HEK293 (cell line): ENCODE measurements around the gene PRKG1.

Experiments
- CTCF ChIA-PET: fragments of 350-600 bp; formaldehyde crosslinking; extraction: SDS; loops from one replicate; lab custom pipeline; 2021; ENCODE audit warnings: antibody characterized with exemption; lab: Yijun Ruan, JAX
- POLR2A ChIA-PET: fragments of 300-600 bp; formaldehyde crosslinking; extraction: SDS; loops from one replicate; lab custom pipeline; 2020; ENCODE audit warnings: antibody characterized with exemption, inconsistent platforms; lab: Yijun Ruan, JAX
- H3K27ac ChIP-seq: fragments of 200-500 bp; sonication (Bioruptor generic); 2 replicates; pipeline ENCODE4 v1.5.1; 2014; ENCODE audit warnings: low read depth, low read length, control low read depth, inconsistent platforms; ENCODE audit errors: extremely low read depth
- H3K36me3 ChIP-seq, 2 experiments: fragments of 200-500 bp in 1 of 2; sonication (Bioruptor generic) in 1 of 2; 1 replicate in 1 of 2; 2 replicates in 1 of 2; pipeline ENCODE4 v1.5.1; 2014 to 2017; ENCODE audit warnings: inconsistent platforms in 2 of 2, low read length in 2 of 2; ENCODE audit not compliant: control insufficient read depth in 2 of 2, insufficient read depth in 1 of 2
- H3K4me1 ChIP-seq: fragments of 200-500 bp; sonication (Bioruptor generic); 2 replicates; pipeline ENCODE4 v1.5.1; 2014; ENCODE audit warnings: mild to moderate bottlenecking, low read length, inconsistent platforms; ENCODE audit not compliant: control insufficient read depth, insufficient read depth
- H3K4me3 ChIP-seq: 2 replicates; pipeline ENCODE4 v1.5.1; 2011; ENCODE audit warnings: low read depth, mild to moderate bottlenecking, control low read depth, low read length, moderate library complexity
- H3K9me3 ChIP-seq: fragments of 200-500 bp; sonication (Bioruptor generic); 2 replicates; pipeline ENCODE4 v1.5.1; 2014; ENCODE audit warnings: low read depth, low read length, inconsistent platforms; ENCODE audit not compliant: control insufficient read depth, insufficient read depth
- GLIS1 ChIP-seq: fragments of 450-650 bp; formaldehyde crosslinking; IDR thresholded peaks from 2 replicates; pipeline ENCODE4 v1.5.1; 2016; ENCODE audit warnings: missing biosample characterization, missing genetic modification characterization
- HIC1 ChIP-seq: fragments of 450-650 bp; formaldehyde crosslinking; IDR thresholded peaks from 2 replicates; pipeline ENCODE4 v1.5.1; 2016; ENCODE audit warnings: missing biosample characterization, missing genetic modification characterization
- HOXD13 ChIP-seq: sonication (generic); formaldehyde crosslinking; IDR thresholded peaks from 2 replicates; pipeline ENCODE4 v1.8.0; 2022; ENCODE audit warnings: missing genetic modification reagents, borderline replicate concordance
- MZF1 ChIP-seq: fragments of 450-650 bp; formaldehyde crosslinking; IDR thresholded peaks from 2 replicates; pipeline ENCODE4 v1.5.1; 2017; ENCODE audit warnings: missing biosample characterization, missing genetic modification characterization, borderline replicate concordance
- OVOL3 ChIP-seq: fragments of 450-650 bp; formaldehyde crosslinking; IDR thresholded peaks from 2 replicates; pipeline ENCODE4 v1.5.1; 2016; ENCODE audit warnings: missing biosample characterization, missing genetic modification characterization
- PRDM6 ChIP-seq: fragments of 450-650 bp; formaldehyde crosslinking; IDR thresholded peaks from 2 replicates; pipeline ENCODE4 v1.5.1; 2017; ENCODE audit warnings: missing biosample characterization, missing genetic modification characterization
- SETDB1 ChIP-seq: IDR thresholded peaks from one replicate; pipeline ENCODE4 v1.6.1; 2017; ENCODE audit warnings: mild to moderate bottlenecking, low read length, moderate library complexity, mixed read lengths; ENCODE audit not compliant: insufficient read length
- SP3 ChIP-seq: fragments of 450-650 bp; formaldehyde crosslinking; IDR thresholded peaks from 2 replicates; pipeline ENCODE4 v1.5.1; 2016; ENCODE audit warnings: missing biosample characterization, missing genetic modification characterization
- SP7 ChIP-seq: fragments of 450-650 bp; formaldehyde crosslinking; IDR thresholded peaks from 2 replicates; pipeline ENCODE4 v1.5.1; 2016; ENCODE audit warnings: missing biosample characterization, missing genetic modification characterization
- TRIM28 ChIP-seq: IDR thresholded peaks from 2 replicates; pipeline ENCODE4 v1.6.1; 2011; ENCODE audit warnings: low read length, control low read depth, borderline replicate concordance
- ZBTB1 ChIP-seq: fragments of 450-650 bp; formaldehyde crosslinking; IDR thresholded peaks from 2 replicates; pipeline ENCODE4 v1.5.1; 2016; ENCODE audit warnings: missing biosample characterization, missing genetic modification characterization
- ZBTB20 ChIP-seq: fragments of 450-650 bp; formaldehyde crosslinking; IDR thresholded peaks from 2 replicates; pipeline ENCODE4 v1.5.1; 2016; ENCODE audit warnings: missing biosample characterization, missing genetic modification characterization
- ZBTB21 ChIP-seq: fragments of 450-650 bp; formaldehyde crosslinking; IDR thresholded peaks from 2 replicates; pipeline ENCODE4 v1.5.1; 2017; ENCODE audit warnings: missing biosample characterization, missing genetic modification characterization
- ZFP69B ChIP-seq: fragments of 450-650 bp; formaldehyde crosslinking; IDR thresholded peaks from 2 replicates; pipeline ENCODE4 v1.5.1; 2016; ENCODE audit warnings: missing biosample characterization, missing genetic modification characterization
- ZNF146 ChIP-seq: fragments of 450-650 bp; formaldehyde crosslinking; IDR thresholded peaks from 2 replicates; pipeline ENCODE4 v1.5.1; 2016; ENCODE audit warnings: missing biosample characterization, missing genetic modification characterization
- ZNF529 ChIP-seq: fragments of 450-650 bp; formaldehyde crosslinking; IDR thresholded peaks from 2 replicates; pipeline ENCODE4 v1.5.1; 2017; ENCODE audit warnings: missing genetic modification characterization, missing biosample characterization; ENCODE audit not compliant: insufficient replicate concordance
- ZNF558 ChIP-seq: fragments of 450-650 bp; formaldehyde crosslinking; IDR thresholded peaks from 2 replicates; pipeline ENCODE4 v1.5.1; 2016; ENCODE audit warnings: missing biosample characterization, missing genetic modification characterization
- ZNF610 ChIP-seq: fragments of 450-650 bp; formaldehyde crosslinking; IDR thresholded peaks from 2 replicates; pipeline ENCODE4 v1.5.1; 2016; ENCODE audit warnings: missing biosample characterization, missing genetic modification characterization, borderline replicate concordance
- ZNF707 ChIP-seq: fragments of 450-650 bp; formaldehyde crosslinking; IDR thresholded peaks from 2 replicates; pipeline ENCODE4 v1.5.1; 2016; ENCODE audit warnings: missing biosample characterization, missing genetic modification characterization
- ZNF76 ChIP-seq: fragments of 450-650 bp; formaldehyde crosslinking; IDR thresholded peaks from 2 replicates; pipeline ENCODE4; 2016; ENCODE audit warnings: low read depth, missing biosample characterization, missing genetic modification characterization, borderline replicate concordance
- TF ChIP-seq, protein P1 (sequence below): fragments of 450-650 bp; formaldehyde crosslinking; IDR thresholded peaks from 2 replicates; pipeline ENCODE4 v1.5.1; 2016; ENCODE audit warnings: missing biosample characterization, missing genetic modification characterization
- TF ChIP-seq, protein P2 (sequence below): fragments of 450-650 bp; formaldehyde crosslinking; IDR thresholded peaks from 2 replicates; pipeline ENCODE4 v1.5.1; 2016; ENCODE audit warnings: missing biosample characterization, missing genetic modification characterization
- TF ChIP-seq, protein P3 (sequence below): fragments of 450-650 bp; formaldehyde crosslinking; IDR thresholded peaks from 2 replicates; pipeline ENCODE4 v1.5.1; 2017; ENCODE audit warnings: missing biosample characterization, missing genetic modification characterization

The PRKG1 gene

GRCh38 chr10:52004342-52004949, 930.2 kb downstream of the PRKG1 start (continued):
- TF ChIP-seq, protein P1, sequence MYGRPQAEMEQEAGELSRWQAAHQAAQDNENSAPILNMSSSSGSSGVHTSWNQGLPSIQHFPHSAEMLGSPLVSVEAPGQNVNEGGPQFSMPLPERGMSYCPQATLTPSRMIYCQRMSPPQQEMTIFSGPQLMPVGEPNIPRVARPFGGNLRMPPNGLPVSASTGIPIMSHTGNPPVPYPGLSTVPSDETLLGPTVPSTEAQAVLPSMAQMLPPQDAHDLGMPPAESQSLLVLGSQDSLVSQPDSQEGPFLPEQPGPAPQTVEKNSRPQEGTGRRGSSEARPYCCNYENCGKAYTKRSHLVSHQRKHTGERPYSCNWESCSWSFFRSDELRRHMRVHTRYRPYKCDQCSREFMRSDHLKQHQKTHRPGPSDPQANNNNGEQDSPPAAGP (tag by site-specific recombination) = no peak

- Histone ChIP-seq H3K4me3 (no peak overlapping the region), H3K36me3 (no peaks in the 10 kb centered on the region), H3K4me1 (no peaks in the 10 kb centered on the region), H3K9me3 (no peaks in the 10 kb centered on the region), H3K27ac (no peak overlapping the region)
- TF ChIP-seq SETDB1 (peak; percentile 76), ZFP69B (tag by site-specific recombination) (no peak), ZNF529 (tag by site-specific recombination) (peak; percentile 94), SP3 (tag by site-specific recombination) (no peak), TRIM28 (peak; percentile 88; the same call in 1 of the 2 replicates), ZNF558 (tag by site-specific recombination) (peak; percentile 93)
- ChIA-PET POLR2A (no interaction called here), CTCF (interaction anchor here (1.0 kb wide), 1 partner anchor 136 kb away, joined by 3 read pairs; no protein-coding TSS in a partner anchor)
Observed at GRCh38 chr10:52007091-52007490, 932.8 kb downstream of the PRKG1 start.

- ChIA-PET CTCF (interaction anchor here (1.0 kb wide), 1 partner anchor 179 kb away, joined by 3 read pairs; no protein-coding TSS in a partner anchor), POLR2A (no interaction called here)
- Histone ChIP-seq H3K4me3 (no peak overlapping the region), H3K27ac (no peak overlapping the region)
- TF ChIP-seq ZBTB1 (no peak), ZNF146 (tag by site-specific recombination) (no peak), ZBTB21 (no peak), HIC1 (tag by site-specific recombination) (no peak), ZNF707 (tag by site-specific recombination) (no peak)
- TF ChIP-seq, all 188 proteins: peak for 0
- Histone ChIP-seq H3K9me3 (no peaks in the 10 kb centered on the region), H3K36me3 (no peaks in the 10 kb centered on the region), H3K4me1 (no peaks in the 10 kb centered on the region)
Observed at GRCh38 chr10:52011118-52011517, 936.8 kb downstream of the PRKG1 start.

- Histone ChIP-seq H3K27ac (no peak overlapping the region), H3K36me3 (no peaks in the 10 kb centered on the region), H3K4me1 (no peaks in the 10 kb centered on the region), H3K4me3 (no peak overlapping the region), H3K9me3 (no peaks in the 10 kb centered on the region)
- POLR2A ChIA-PET = no interaction called here
- CTCF ChIA-PET = no interaction called here
- TF ChIP-seq HOXD13 (no peak), ZBTB20 (tag by site-specific recombination) (no peak), ZNF76 (no peak), OVOL3 (tag by site-specific recombination) (no peak), ZNF610 (tag by site-specific recombination) (no peak), SP7 (tag by site-specific recombination) (peak; percentile 89), GLIS1 (no peak), MZF1 (tag by site-specific recombination) (peak; percentile 79; the same call in 1 of the 2 replicates), PRDM6 (tag by site-specific recombination) (peak; percentile 70)
- TF ChIP-seq, protein P2, sequence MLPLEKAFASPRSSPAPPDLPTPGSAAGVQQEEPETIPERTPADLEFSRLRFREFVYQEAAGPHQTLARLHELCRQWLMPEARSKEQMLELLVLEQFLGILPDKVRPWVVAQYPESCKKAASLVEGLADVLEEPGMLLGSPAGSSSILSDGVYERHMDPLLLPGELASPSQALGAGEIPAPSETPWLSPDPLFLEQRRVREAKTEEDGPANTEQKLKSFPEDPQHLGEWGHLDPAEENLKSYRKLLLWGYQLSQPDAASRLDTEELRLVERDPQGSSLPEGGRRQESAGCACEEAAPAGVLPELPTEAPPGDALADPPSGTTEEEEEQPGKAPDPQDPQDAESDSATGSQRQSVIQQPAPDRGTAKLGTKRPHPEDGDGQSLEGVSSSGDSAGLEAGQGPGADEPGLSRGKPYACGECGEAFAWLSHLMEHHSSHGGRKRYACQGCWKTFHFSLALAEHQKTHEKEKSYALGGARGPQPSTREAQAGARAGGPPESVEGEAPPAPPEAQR (tag by site-specific recombination) = no peak
- TF ChIP-seq, protein P3, sequence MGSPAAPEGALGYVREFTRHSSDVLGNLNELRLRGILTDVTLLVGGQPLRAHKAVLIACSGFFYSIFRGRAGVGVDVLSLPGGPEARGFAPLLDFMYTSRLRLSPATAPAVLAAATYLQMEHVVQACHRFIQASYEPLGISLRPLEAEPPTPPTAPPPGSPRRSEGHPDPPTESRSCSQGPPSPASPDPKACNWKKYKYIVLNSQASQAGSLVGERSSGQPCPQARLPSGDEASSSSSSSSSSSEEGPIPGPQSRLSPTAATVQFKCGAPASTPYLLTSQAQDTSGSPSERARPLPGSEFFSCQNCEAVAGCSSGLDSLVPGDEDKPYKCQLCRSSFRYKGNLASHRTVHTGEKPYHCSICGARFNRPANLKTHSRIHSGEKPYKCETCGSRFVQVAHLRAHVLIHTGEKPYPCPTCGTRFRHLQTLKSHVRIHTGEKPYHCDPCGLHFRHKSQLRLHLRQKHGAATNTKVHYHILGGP = 0 out of 2 replicates have a peak, but pooled peaks have one; percentile 5
Observed at GRCh38 chr10:52019077-52019555, 944.8 kb downstream of the PRKG1 start.
